DND-41 (cell line): ENCODE measurements around the gene ST7.

Experiments used
- CTCF ChIP-seq: IDR thresholded peaks from 2 replicates; pipeline ENCODE4 v1.5.1; 2012; ENCODE audit warnings: borderline replicate concordance, low read length, moderate library complexity, mild to moderate bottlenecking; ENCODE audit not compliant: poor library complexity, severe bottlenecking; ENCODE audit errors: extremely low read depth
- EZH2 ChIP-seq: IDR thresholded peaks from 3 replicates; pipeline ENCODE4 v1.6.1; 2012; ENCODE audit warnings: borderline replicate concordance, low read depth, mild to moderate bottlenecking, moderate library complexity, low read length, inconsistent platforms; ENCODE audit not compliant: severe bottlenecking

GRCh38 chr7:116978006-116978405 is 24.7 kb downstream of the ST7 start:
- TF ChIP-seq CTCF (no peak), EZH2 (no peak)
